Measurements from ENCODE around the gene NTN1.

GRCh38 chr17:9272501-9273200 is 251.3 kb downstream of the NTN1 start:
- no peak for TF ChIP-seq CTCF (IDR thresholded peaks at IDR 0.05)
- no peak for TF ChIP-seq POLR2A (IDR thresholded peaks at IDR 0.05)
